T-cell (primary cell): ENCODE data around the gene ZFYVE16. TPM values are rescaled to one million over a fixed set of nuclear protein-coding genes. Genes with fewer than 3 reads are reported as not detected.

Experiments
- ATAC-seq, 4 experiments: fragments of 200-7000 bp in 3 of 4; fragments of 150-1000 bp in 1 of 4; cut with Tn5 transposase; replicated peaks in 1 of 4; 1 replicate in 3 of 4; 2 replicates in 1 of 4; pipeline ENCODE4 v1.10.0; 2021; ENCODE audit warnings: moderate library complexity in 3 of 4, mild to moderate bottlenecking in 2 of 4, moderate number of reproducible peaks in 1 of 4
- CTCF ChIA-PET, 2 donors: fragments of 300-600 bp; sonication (Branson Sonifier 250); formaldehyde crosslinking; loops; one replicate each; lab custom pipeline; 2022; ENCODE audit warnings: antibody characterized with exemption in 2 of 2; lab: Charles Lee
- POLR2A ChIA-PET, 2 donors: fragments of 300-600 bp; sonication (Branson Sonifier 250); formaldehyde crosslinking; loops; one replicate each; lab custom pipeline; 2022; ENCODE audit warnings: antibody characterized with exemption in 2 of 2; lab: Charles Lee
- DNase-seq, 35 experiments: peaks; one replicate each; pipeline versions ENCODE4 v3.0.0 to v3.0.0-alpha.2; 2013 to 2023
- H3K27ac ChIP-seq: one replicate; pipeline ENCODE4 v1.5.1; 2013; ENCODE audit warnings: low read length
- H3K27me3 ChIP-seq, 2 experiments: replicated peaks in 1 of 2; 1 replicate in 1 of 2; 2 replicates in 1 of 2; pipeline versions ENCODE4 v1.6.1 to v1.7.0; 2013; ENCODE audit warnings: low read length in 1 of 2, mixed read lengths in 1 of 2; ENCODE audit not compliant: control insufficient read depth in 2 of 2, insufficient read depth in 2 of 2; ENCODE audit errors: extremely low read depth in 1 of 2
- H3K36me3 ChIP-seq, 2 donors: 1 replicate in 1 of 2; 2 replicates in 1 of 2; pipeline versions ENCODE4 v1.6.1 to v1.7.0; 2013; ENCODE audit warnings: low read length in 1 of 2; ENCODE audit not compliant: control insufficient read depth in 2 of 2, insufficient read depth in 1 of 2; ENCODE audit errors: extremely low read depth in 1 of 2
- H3K4me1 ChIP-seq, 2 experiments: 1 replicate in 1 of 2; 2 replicates in 1 of 2; pipeline versions ENCODE4 v1.6.1 to v1.7.0; 2013; ENCODE audit warnings: low read length in 2 of 2, mixed read lengths in 1 of 2; ENCODE audit not compliant: insufficient read depth in 2 of 2, control insufficient read depth in 1 of 2; ENCODE audit errors: extremely low read depth in 1 of 2
- H3K4me3 ChIP-seq, 2 donors: 1 replicate in 1 of 2; 2 replicates in 1 of 2; pipeline versions ENCODE4 v1.5.1 to v1.7.0; 2013; ENCODE audit warnings: mild to moderate bottlenecking in 2 of 2, low read length in 1 of 2, moderate library complexity in 1 of 2; ENCODE audit not compliant: control insufficient read depth in 1 of 2; ENCODE audit errors: extremely low read depth in 1 of 2
- H3K9me3 ChIP-seq: 2 replicates; pipeline ENCODE4 v1.7.0; 2013
- H3K27ac Mint-ChIP-seq, 2 donors: one replicate each; pipeline ENCODE4 v1.8.0; 2020 to 2021; ENCODE audit warnings: mild to moderate bottlenecking in 2 of 2, mixed read lengths in 2 of 2
- H3K27me3 Mint-ChIP-seq, 2 donors: one replicate each; pipeline ENCODE4 v1.8.0; 2021 to 2022; ENCODE audit warnings: mixed read lengths in 2 of 2
- H3K36me3 Mint-ChIP-seq: one replicate; pipeline ENCODE4 v1.8.0; 2021; ENCODE audit warnings: mixed read lengths
- H3K4me1 Mint-ChIP-seq, 3 donors: one replicate each; pipeline ENCODE4 v1.8.0; 2020 to 2022; ENCODE audit warnings: mixed read lengths in 3 of 3, mild to moderate bottlenecking in 1 of 3
- H3K4me3 Mint-ChIP-seq, 3 donors: one replicate each; pipeline ENCODE4 v1.8.0; 2020 to 2022; ENCODE audit warnings: mild to moderate bottlenecking in 3 of 3, mixed read lengths in 3 of 3, moderate library complexity in 3 of 3
- H3K9me3 Mint-ChIP-seq, 3 donors: one replicate each; pipeline ENCODE4 v1.8.0; 2020 to 2022; ENCODE audit warnings: mixed read lengths in 3 of 3
- WGBS: methylation state at CpG from one replicate; pipeline ENCODE4 v1.1.5; 2013; ENCODE audit warnings: missing lambda C conversion rate; ENCODE audit not compliant: insufficient coverage; 5-methylcytosine and 5-hydroxymethylcytosine counted together
- total RNA-seq, 35 experiments: library from RNA in 6 of 35; stranded (reverse) in 6 of 35; fragments of 120-200 nt in 1 of 35; gene quantifications; one replicate each; pipeline versions ENCODE4 v1.2.1 to v1.2.4 and lab custom pipeline; 2013 to 2026

Gene ZFYVE16
- total RNA-seq, 5 donors from 2014 or later (not counting 1 experiment from before 2014, with no cell fraction given) = 14.6 to 17.9 (median 17.0) TPM

GRCh38 chr5:80372780-80373179 is 35.1 kb upstream of the ZFYVE16 start:
- Histone ChIP-seq H3K27ac (no peak overlapping the region), H3K36me3 (no peaks in the 10 kb centered on the region), H3K4me3 (no peak overlapping the region), H3K9me3 (no peaks in the 10 kb centered on the region), H3K4me1 (no peaks in the 10 kb centered on the region), H3K27me3 (peaks cover 0 to 8% of the 10 kb centered on the region in 2 experiments)
- ChIA-PET CTCF (interaction anchor here in 1 of 2 donors (0.7 kb wide), 1 partner anchor 35 kb away, joined by 3 read pairs; no protein-coding TSS in a partner anchor), POLR2A (no interaction called here)
- WGBS = no CpG with 5 or more reads among the region's 1 CpG
- peaks cover 10 to 12% of the 10 kb centered on the region in 2 donors for H3K27me3 Mint-ChIP-seq
- H3K36me3 Mint-ChIP-seq = no peaks in the 10 kb centered on the region
- DNase-seq = no peak
- no peak overlapping the region for H3K27ac Mint-ChIP-seq
- no peaks in the 10 kb centered on the region for H3K9me3 Mint-ChIP-seq
- no peak overlapping the region for H3K4me3 Mint-ChIP-seq
- no peak for ATAC-seq
- no peaks in the 10 kb centered on the region for H3K4me1 Mint-ChIP-seq

- no peaks in the 10 kb centered on the region for H3K36me3 Mint-ChIP-seq
- H3K27ac Mint-ChIP-seq = no peak overlapping the region
- POLR2A ChIA-PET = no interaction called here
- no peak overlapping the region for H3K4me3 ChIP-seq
- CTCF ChIA-PET = no interaction called here
- no peaks in the 10 kb centered on the region for H3K9me3 Mint-ChIP-seq
- no peaks in the 10 kb centered on the region for H3K4me1 ChIP-seq
- H3K27ac ChIP-seq = no peak overlapping the region
- H3K36me3 ChIP-seq = no peaks in the 10 kb centered on the region
- WGBS = no CpG with 5 or more reads among the region's 3 CpGs
- H3K27me3 Mint-ChIP-seq = peaks cover 10 to 11% of the 10 kb centered on the region in 2 donors
- no peak overlapping the region for H3K4me3 Mint-ChIP-seq
- no peaks in the 10 kb centered on the region for H3K4me1 Mint-ChIP-seq
- H3K9me3 ChIP-seq = no peaks in the 10 kb centered on the region
- DNase-seq = no peak
- peaks cover 0 to 8% of the 10 kb centered on the region in 2 experiments for H3K27me3 ChIP-seq
- ATAC-seq = no peak
Measured at GRCh38 chr5:80374188-80374587, 33.7 kb upstream of the ZFYVE16 start.

DNA sequence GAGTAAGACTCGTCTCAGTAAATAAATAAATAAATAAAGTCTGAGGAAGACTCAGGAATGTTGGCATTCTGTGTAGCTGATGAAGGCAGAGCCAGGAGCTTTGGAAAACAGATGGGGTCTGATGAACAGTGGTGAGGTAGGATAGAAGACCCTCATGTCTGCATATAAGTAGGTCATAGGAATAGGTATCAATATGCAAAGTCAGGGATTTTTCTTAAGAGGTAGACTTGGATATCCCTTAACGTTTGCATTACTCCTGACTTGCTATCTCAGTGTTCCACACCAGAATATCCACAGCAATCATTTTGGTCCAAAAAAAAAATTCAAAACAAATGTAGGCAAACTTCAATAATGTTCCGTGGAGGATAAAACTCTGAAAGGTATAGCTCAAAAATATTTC is 31.3 kb upstream of the ZFYVE16 start:
- ATAC-seq (no peak), DNase-seq (no peak)
- CTCF ChIA-PET = interaction anchor here in 1 of 2 donors (0.6 kb wide), 1 partner anchor 100 kb away, joined by 3 read pairs; no protein-coding TSS in a partner anchor
- no peak overlapping the region for H3K4me3 Mint-ChIP-seq
- peaks cover 0 to 8% of the 10 kb centered on the region in 2 experiments for H3K27me3 ChIP-seq
- 78% methylated on average over 1 of the region's 3 CpGs for WGBS
- H3K27ac Mint-ChIP-seq = no peak overlapping the region
- peaks cover 7 to 8% of the 10 kb centered on the region in 2 donors for H3K27me3 Mint-ChIP-seq
- no peaks in the 10 kb centered on the region for H3K4me1 ChIP-seq
- no peaks in the 10 kb centered on the region for H3K9me3 ChIP-seq
- POLR2A ChIA-PET = no interaction called here
- H3K4me3 ChIP-seq = no peak overlapping the region
- no peaks in the 10 kb centered on the region for H3K9me3 Mint-ChIP-seq
- H3K36me3 ChIP-seq = no peaks in the 10 kb centered on the region
- no peaks in the 10 kb centered on the region for H3K36me3 Mint-ChIP-seq
- H3K27ac ChIP-seq = no peak overlapping the region
- no peaks in the 10 kb centered on the region for H3K4me1 Mint-ChIP-seq

- H3K27ac Mint-ChIP-seq = no peak overlapping the region
- H3K4me1 Mint-ChIP-seq = no peaks in the 10 kb centered on the region
- ATAC-seq = no peak
- no peak overlapping the region for H3K27ac ChIP-seq
- H3K9me3 ChIP-seq = no peaks in the 10 kb centered on the region
- no peaks in the 10 kb centered on the region for H3K27me3 ChIP-seq
- H3K36me3 Mint-ChIP-seq = no peaks in the 10 kb centered on the region
- 93% methylated on average over 3 of the region's 4 CpGs for WGBS
- H3K4me3 Mint-ChIP-seq = no peak overlapping the region
- ChIA-PET POLR2A (no interaction called here), CTCF (no interaction called here)
- H3K9me3 Mint-ChIP-seq = no peaks in the 10 kb centered on the region
- no peaks in the 10 kb centered on the region for H3K4me1 ChIP-seq
- DNase-seq = no peak
- H3K36me3 ChIP-seq = no peaks in the 10 kb centered on the region
- peaks cover 0 to 6% of the 10 kb centered on the region in 2 donors for H3K27me3 Mint-ChIP-seq
- no peak overlapping the region for H3K4me3 ChIP-seq
Measured at GRCh38 chr5:80382488-80382887, 25.4 kb upstream of the ZFYVE16 start.

DNA sequence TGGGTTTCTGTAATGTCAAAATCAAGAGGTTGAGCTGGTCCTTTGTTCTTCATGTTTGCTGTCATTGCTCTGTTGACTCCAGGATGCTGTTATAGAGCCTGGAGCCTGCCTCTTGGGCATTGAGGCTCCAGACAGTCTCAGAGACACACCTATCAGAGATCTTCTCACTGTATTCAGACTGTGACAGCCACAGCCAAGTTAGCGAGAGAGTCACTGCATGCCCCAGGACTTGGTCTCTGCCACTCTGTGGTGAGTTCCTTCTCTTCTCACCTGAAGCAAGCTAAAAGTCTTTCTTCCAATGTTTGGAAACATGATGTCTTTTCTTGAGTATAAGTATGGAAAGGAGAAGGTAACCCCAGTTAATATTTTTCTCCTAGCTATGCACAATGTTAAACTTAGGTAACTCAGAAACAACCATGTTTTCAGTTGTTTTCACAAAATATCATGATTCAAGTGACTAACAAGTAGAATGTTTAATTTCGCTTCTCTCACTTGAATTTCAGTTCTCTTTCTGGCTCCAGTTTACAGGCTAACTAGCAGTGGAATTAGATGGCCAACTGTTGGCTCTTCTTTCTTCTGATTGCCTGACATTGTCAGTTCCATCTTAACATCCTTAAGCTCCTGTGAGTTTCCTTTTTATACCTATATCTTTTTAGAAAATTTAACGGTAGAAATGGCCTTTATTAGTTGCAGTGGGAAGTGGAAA is 20.6 kb upstream of the ZFYVE16 start:
- CTCF ChIA-PET = no interaction called here
- WGBS = 83% methylated on average over 1 of the region's 3 CpGs
- no peak overlapping the region for H3K27ac Mint-ChIP-seq
- no peaks in the 10 kb centered on the region for H3K36me3 Mint-ChIP-seq
- H3K27ac ChIP-seq = no peak overlapping the region
- H3K27me3 Mint-ChIP-seq = peaks cover 16 to 21% of the 10 kb centered on the region in 2 donors
- no peaks in the 10 kb centered on the region for H3K36me3 ChIP-seq
- no peak overlapping the region for H3K4me3 ChIP-seq
- no peak for ATAC-seq
- peaks cover 0 to 6% (median 3%) of the 10 kb centered on the region in 3 donors for H3K4me1 Mint-ChIP-seq
- no peak for DNase-seq
- no peaks in the 10 kb centered on the region for H3K4me1 ChIP-seq
- peaks cover 0 to 6% of the 10 kb centered on the region in 2 experiments for H3K27me3 ChIP-seq
- no peaks in the 10 kb centered on the region for H3K9me3 Mint-ChIP-seq
- H3K4me3 Mint-ChIP-seq = no peak overlapping the region
- H3K9me3 ChIP-seq = no peaks in the 10 kb centered on the region
- POLR2A ChIA-PET = no interaction called here

DNA sequence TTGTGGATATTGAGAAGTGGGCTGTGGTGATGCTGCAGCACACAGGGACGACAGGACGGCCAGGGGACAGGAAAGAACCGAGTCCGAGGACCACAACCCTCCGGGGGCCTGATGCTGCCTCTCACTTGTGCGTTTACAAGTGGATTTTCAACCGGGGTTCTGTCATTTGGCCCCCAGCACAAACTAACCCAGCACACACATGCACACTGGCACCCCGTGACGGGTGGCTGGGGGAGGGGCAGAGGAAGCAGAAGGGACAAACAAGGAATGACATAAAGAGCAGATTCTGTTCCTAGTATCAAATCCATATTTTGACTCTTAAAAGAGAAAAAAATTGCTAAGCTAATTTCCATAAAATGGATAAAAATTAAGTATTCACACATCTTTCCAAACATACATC is 18.3 kb upstream of the ZFYVE16 start:
- ATAC-seq (no peak), DNase-seq (no peak)
- Histone ChIP-seq H3K4me1 (no peaks in the 10 kb centered on the region), H3K27me3 (peaks cover 0 to 6% of the 10 kb centered on the region in 2 experiments), H3K4me3 (no peak overlapping the region), H3K9me3 (no peaks in the 10 kb centered on the region), H3K27ac (no peak overlapping the region), H3K36me3 (no peaks in the 10 kb centered on the region)
- no peak overlapping the region for H3K27ac Mint-ChIP-seq
- whole genome bisulfite sequencing = 73% methylated on average over 5 of the region's 9 CpGs
- H3K27me3 Mint-ChIP-seq = peaks cover 36% of the 10 kb centered on the region in 2 donors
- CTCF ChIA-PET = no interaction called here
- peaks cover 0 to 6% (median 3%) of the 10 kb centered on the region in 3 donors for H3K4me1 Mint-ChIP-seq
- H3K36me3 Mint-ChIP-seq = peaks cover 3% of the 10 kb centered on the region
- H3K9me3 Mint-ChIP-seq = peaks cover 0 to 11% (median 0%) of the 10 kb centered on the region in 3 donors
- H3K4me3 Mint-ChIP-seq = no peak overlapping the region
- POLR2A ChIA-PET = no interaction called here
